Uterus (tissue), 2 donors: ENCODE measurements around the gene DPF3.

ENCODE experiments used
- CTCF ChIP-seq, 4 experiments: fragments of 200-600 bp in 2 of 4; fragments of 450-650 bp in 2 of 4; sonication (generic) in 2 of 4; IDR thresholded peaks; one replicate each; pipeline ENCODE4 v1.5.1; 2016 to 2019; ENCODE audit warnings: antibody characterized with exemption in 4 of 4, mild to moderate bottlenecking in 2 of 4, moderate library complexity in 1 of 4
- POLR2A ChIP-seq, 2 donors: fragments of 450-650 bp; IDR thresholded peaks; one replicate each; pipeline ENCODE4 v1.6.1; 2016; ENCODE audit warnings: antibody characterized with exemption in 2 of 2, mild to moderate bottlenecking in 1 of 2, moderate library complexity in 1 of 2

- TF ChIP-seq CTCF (IDR thresholded peaks at IDR 0.05) (no peak), POLR2A (IDR thresholded peaks at IDR 0.05) (no peak)
These were observed 283.1 kb downstream of the DPF3 start for GRCh38 chr14:72610831-72611200.
